Mesenchymal stem cell (in vitro differentiated cells and primary cell): Measurements from ENCODE around the gene NMT1.
A peak's percentile ranks its signal among the peaks of the same experiment; 100 is the strongest.

Source experiments
- DNase-seq: peaks from one replicate; pipeline ENCODE4 v3.0.0-alpha.2; 2013
- H2AFZ ChIP-seq: one replicate; pipeline ENCODE4 v1.6.1; 2013; ENCODE audit warnings: low read depth, mild to moderate bottlenecking, control low read depth, inconsistent platforms, low read length, moderate library complexity
- H2AK5ac ChIP-seq: 2 replicates; pipeline ENCODE4 v1.6.1; 2013; ENCODE audit warnings: low read length, moderate library complexity, mild to moderate bottlenecking, inconsistent platforms; ENCODE audit not compliant: severe bottlenecking
- H2BK120ac ChIP-seq: one replicate; pipeline ENCODE4 v1.6.1; 2013; ENCODE audit warnings: low read depth, mild to moderate bottlenecking, inconsistent platforms, low read length, moderate library complexity
- H2BK12ac ChIP-seq, 2 experiments: one replicate each; pipeline ENCODE4 v1.6.1; 2013; ENCODE audit warnings: inconsistent platforms in 2 of 2, low read length in 2 of 2, mild to moderate bottlenecking in 2 of 2, moderate library complexity in 2 of 2, control low read depth in 1 of 2
- H2BK15ac ChIP-seq: one replicate; pipeline ENCODE4 v1.6.1; 2013; ENCODE audit warnings: mild to moderate bottlenecking, low read depth, inconsistent platforms; ENCODE audit not compliant: poor library complexity, severe bottlenecking
- H2BK5ac ChIP-seq: 2 replicates; pipeline ENCODE4 v1.6.1; 2013; ENCODE audit warnings: low read depth, mild to moderate bottlenecking, low read length, control low read depth, inconsistent platforms; ENCODE audit not compliant: poor library complexity, severe bottlenecking
- H3K14ac ChIP-seq, 2 experiments: one replicate each; pipeline ENCODE4 v1.6.1; 2013; ENCODE audit warnings: inconsistent platforms in 2 of 2, low read length in 2 of 2, control low read depth in 1 of 2, mild to moderate bottlenecking in 1 of 2, moderate library complexity in 1 of 2
- H3K18ac ChIP-seq, 2 experiments: one replicate each; pipeline ENCODE4 v1.6.1; 2013; ENCODE audit warnings: inconsistent platforms in 2 of 2, low read length in 2 of 2, control low read depth in 1 of 2, low read depth in 1 of 2, mild to moderate bottlenecking in 1 of 2
- H3K23ac ChIP-seq, 2 experiments: one replicate each; pipeline ENCODE4 v1.6.1; 2013; ENCODE audit warnings: inconsistent platforms in 2 of 2, low read length in 2 of 2, mild to moderate bottlenecking in 2 of 2, moderate library complexity in 2 of 2, control low read depth in 1 of 2
- H3K27ac ChIP-seq: 2 replicates; pipeline ENCODE4 v1.5.1; 2013; ENCODE audit warnings: mild to moderate bottlenecking, moderate library complexity, low read length, control low read depth, inconsistent platforms; ENCODE audit not compliant: poor library complexity, severe bottlenecking
- H3K27me3 ChIP-seq, 2 experiments: 2 replicates each; pipeline versions ENCODE4 v1.6.1 to v1.7.0; 2013; ENCODE audit warnings: low read length in 2 of 2, mild to moderate bottlenecking in 2 of 2, moderate library complexity in 2 of 2, control low read depth in 1 of 2, inconsistent platforms in 1 of 2; ENCODE audit not compliant: control insufficient read depth in 1 of 2, insufficient read depth in 1 of 2
- H3K36me3 ChIP-seq, 2 experiments: 2 replicates each; pipeline versions ENCODE4 v1.6.1 to v1.7.0; 2013; ENCODE audit warnings: low read length in 2 of 2, control low read depth in 1 of 2, inconsistent platforms in 1 of 2, low read depth in 1 of 2, mild to moderate bottlenecking in 1 of 2; ENCODE audit not compliant: insufficient read depth in 2 of 2, control insufficient read depth in 1 of 2
- H3K4ac ChIP-seq, 2 experiments: one replicate each; pipeline ENCODE4 v1.6.1; 2013; ENCODE audit warnings: inconsistent platforms in 2 of 2, low read length in 2 of 2, mild to moderate bottlenecking in 2 of 2, moderate library complexity in 2 of 2, control low read depth in 1 of 2, low read depth in 1 of 2
- H3K4me1 ChIP-seq: 2 replicates; pipeline ENCODE4 v1.6.1; 2013; ENCODE audit warnings: low read depth, low read length, control low read depth; ENCODE audit not compliant: control insufficient read depth, insufficient read depth
- H3K4me2 ChIP-seq: 2 replicates; pipeline ENCODE4 v1.6.1; 2013; ENCODE audit warnings: low read length, mild to moderate bottlenecking, inconsistent platforms; ENCODE audit not compliant: poor library complexity, severe bottlenecking
- H3K4me3 ChIP-seq, 2 experiments: 2 replicates each; pipeline versions ENCODE4 v1.5.1 to v1.7.0; 2013; ENCODE audit warnings: low read length in 2 of 2, mild to moderate bottlenecking in 2 of 2, control low read depth in 1 of 2, low read depth in 1 of 2; ENCODE audit not compliant: insufficient read depth in 1 of 2
- H3K79me1 ChIP-seq: replicated peaks from 2 replicates; pipeline ENCODE4 v1.6.1; 2013; ENCODE audit warnings: mild to moderate bottlenecking, control low read depth, low read length, inconsistent platforms; ENCODE audit not compliant: poor library complexity, severe bottlenecking
- H3K9ac ChIP-seq: 2 replicates; pipeline ENCODE4 v1.7.0; 2013; ENCODE audit warnings: mild to moderate bottlenecking, low read length, moderate library complexity
- H3K9me3 ChIP-seq: 2 replicates; pipeline ENCODE4 v1.7.0; 2013; ENCODE audit warnings: mild to moderate bottlenecking, low read length; ENCODE audit not compliant: control insufficient read depth
- H4K8ac ChIP-seq: one replicate; pipeline ENCODE4 v1.6.1; 2013; ENCODE audit warnings: inconsistent platforms, mild to moderate bottlenecking, low read length, moderate library complexity
- H4K91ac ChIP-seq: one replicate; pipeline ENCODE4 v1.6.1; 2013; ENCODE audit warnings: mild to moderate bottlenecking, low read length, inconsistent platforms
- WGBS: methylation state at CpG from one replicate; pipeline ENCODE4 v1.1.7; 2013; ENCODE audit warnings: mixed read lengths; 5-methylcytosine and 5-hydroxymethylcytosine counted together

Gene NMT1

GRCh38 chr17:45132572-45133463, 71.7 kb downstream of the NMT1 start:
- Histone ChIP-seq H3K18ac (peak overlapping the region; percentile 96 to 99), H2BK5ac (peak overlapping the region; percentile 45), H3K4me3 (peak overlapping the region; percentile 79 to 85), H2BK15ac (no peak overlapping the region), H2AFZ (peak overlapping the region; percentile 81), H2AK5ac (no peak overlapping the region), H3K23ac (peak overlapping the region in 1 of 2 experiments; percentile 85), H4K8ac (peak overlapping the region; percentile 92), H2BK12ac (peak overlapping the region in 1 of 2 experiments; percentile 89), H3K9me3 (no peaks in the 10 kb centered on the region), H3K36me3 (peaks cover 0 to 11% of the 10 kb centered on the region in 2 experiments), H3K14ac (peak overlapping the region in 1 of 2 experiments; percentile 97), H3K9ac (peak overlapping the region; percentile 93), H3K4me1 (peaks cover 52% of the 10 kb centered on the region), H3K4me2 (peak overlapping the region; percentile 85), H4K91ac (peak overlapping the region; percentile 89), H3K27ac (peak overlapping the region; percentile 93), H3K27me3 (no peaks in the 10 kb centered on the region), H3K79me1 (peaks cover 22% of the 10 kb centered on the region), H2BK120ac (peak overlapping the region; percentile 87), H3K4ac (peak overlapping the region in 1 of 2 experiments; percentile 91)
- under 1% methylated on average over 43 of the region's 71 CpGs for WGBS
- DNase-seq: peak; percentile 88

- H3K27ac ChIP-seq: no peak within 1 kb of the TSS
- DNase-seq: peak; percentile 98
- peak within 1 kb of the TSS; percentile 70 to 94 for H3K4me3 ChIP-seq
- H2BK5ac ChIP-seq: peak within 1 kb of the TSS; percentile 39
- H3K4ac ChIP-seq: peak within 1 kb of the TSS; percentile 43 to 73
- peaks cover 0 to 3% of the 10 kb centered on the region in 2 experiments for H3K36me3 ChIP-seq
- H3K14ac ChIP-seq: peak within 1 kb of the TSS in 1 of 2 experiments; percentile 19
- peaks cover 31% of the 10 kb centered on the region for H3K4me1 ChIP-seq
- H2BK15ac ChIP-seq: peak within 1 kb of the TSS; percentile 61
- H2BK120ac ChIP-seq: peak within 1 kb of the TSS; percentile 54
- no peak within 1 kb of the TSS for H3K23ac ChIP-seq
- no peaks in the 10 kb centered on the region for H3K27me3 ChIP-seq
- H3K4me2 ChIP-seq: peak within 1 kb of the TSS; percentile 60
- peak within 1 kb of the TSS; percentile 27 for H2AK5ac ChIP-seq
- peaks cover 22% of the 10 kb centered on the region for H3K79me1 ChIP-seq
- H3K9me3 ChIP-seq: no peaks in the 10 kb centered on the region
- H4K91ac ChIP-seq: peak within 1 kb of the TSS; percentile 57
- no peak within 1 kb of the TSS for H2AFZ ChIP-seq
- H2BK12ac ChIP-seq: peak within 1 kb of the TSS; percentile 56 to 87
- H3K9ac ChIP-seq: peak within 1 kb of the TSS; percentile 87
- H4K8ac ChIP-seq: peak within 1 kb of the TSS; percentile 90
- WGBS: 12% methylated on average over 40 of the region's 40 CpGs
- peak within 1 kb of the TSS; percentile 74 to 88 for H3K18ac ChIP-seq
Observed at GRCh38 chr17:45135192-45135977, 74.3 kb downstream of the NMT1 start, which contains the start of gene ACBD4. Gene ACBD4, plus strand, starts transcription at chr17:45135687. Its CDS starts 458 bp downstream, at chr17:45136145.

- H2AFZ ChIP-seq: no peak overlapping the region
- H2BK5ac ChIP-seq: peak overlapping the region; percentile 39
- peak overlapping the region in 1 of 2 experiments; percentile 56 for H2BK12ac ChIP-seq
- H3K9me3 ChIP-seq: no peaks in the 10 kb centered on the region
- peak overlapping the region; percentile 57 for H4K91ac ChIP-seq
- peak overlapping the region; percentile 27 for H2AK5ac ChIP-seq
- peak overlapping the region; percentile 60 for H3K4me2 ChIP-seq
- peak overlapping the region; percentile 61 for H2BK15ac ChIP-seq
- H3K4ac ChIP-seq: peak overlapping the region; percentile 43 to 73
- peaks cover 24% of the 10 kb centered on the region for H3K4me1 ChIP-seq
- H2BK120ac ChIP-seq: peak overlapping the region; percentile 54
- H3K14ac ChIP-seq: no peak overlapping the region
- H3K79me1 ChIP-seq: peaks cover 20% of the 10 kb centered on the region
- peak overlapping the region; percentile 90 for H4K8ac ChIP-seq
- no peaks in the 10 kb centered on the region for H3K27me3 ChIP-seq
- no peak for DNase-seq
- H3K18ac ChIP-seq: peak overlapping the region; percentile 74 to 88
- 84% methylated on average over 21 of the region's 21 CpGs for WGBS
- H3K27ac ChIP-seq: no peak overlapping the region
- peak overlapping the region; percentile 70 to 94 for H3K4me3 ChIP-seq
- H3K9ac ChIP-seq: peak overlapping the region; percentile 87
- no peak overlapping the region for H3K23ac ChIP-seq
- peaks cover 0 to 3% of the 10 kb centered on the region in 2 experiments for H3K36me3 ChIP-seq
Observed at GRCh38 chr17:45135978-45136791, 75.1 kb downstream of the NMT1 start.
